SKM-1 treated with dmso at 0.1 percent for 144 hours (cell line): Measurements from ENCODE around the gene ZFYVE26.
"Not testable (repeated sequence)": the region's sequence is repeated elsewhere in the genome, so short reads cannot be mapped to it uniquely, and the experiment has no call there.

Experiments used
- DNase-seq: peaks from one replicate; lab custom pipeline; 2025; ENCODE audit not compliant: unreplicated experiment; lab: John Stamatoyannopoulos, UW

The ZFYVE26 gene

GRCh38 chr14:67717048-67717447 lies 99.3 kb downstream of the ZFYVE26 start:
- no peak for DNase-seq

GRCh38 chr14:67710209-67710608 lies 106.2 kb downstream of the ZFYVE26 start:
- DNase-seq: no peak

GRCh38 chr14:67709796-67710195 lies 106.6 kb downstream of the ZFYVE26 start:
- not testable (repeated sequence) for DNase-seq

- not testable (repeated sequence) for DNase-seq
Observed at GRCh38 chr14:67709346-67709745, 107.0 kb downstream of the ZFYVE26 start.

GRCh38 chr14:67705211-67705610 lies 111.2 kb downstream of the ZFYVE26 start:
- no peak for DNase-seq

GRCh38 chr14:67704484-67705089 lies 111.8 kb downstream of the ZFYVE26 start:
- DNase-seq: peak; percentile 54

- DNase-seq: no peak
Observed at GRCh38 chr14:67703997-67704396, 112.4 kb downstream of the ZFYVE26 start.

- DNase-seq: not testable (repeated sequence)
Observed at GRCh38 chr14:67701492-67701891, 114.9 kb downstream of the ZFYVE26 start, which contains the start of gene RDH12. Gene RDH12 (plus strand): TSS chr14:67701886. CDS start chr14:67722643, 20,757 bp downstream.

- DNase-seq: no peak
Observed at GRCh38 chr14:67698179-67698578, 118.2 kb downstream of the ZFYVE26 start.

- no peak for DNase-seq
Observed at GRCh38 chr14:67697006-67697405, 119.4 kb downstream of the ZFYVE26 start.
